Breast epithelium (tissue), 3 donors: ENCODE measurements around the gene VSIG8.

Experiments used
- CTCF ChIP-seq, 3 donors: fragments of 450-650 bp; IDR thresholded peaks; one replicate each; pipeline ENCODE4 v1.5.1; 2016 to 2017; ENCODE audit warnings: antibody characterized with exemption in 3 of 3, mild to moderate bottlenecking in 3 of 3, moderate library complexity in 3 of 3
- POLR2AphosphoS5 ChIP-seq, 3 donors: sonication (generic); formaldehyde crosslinking; IDR thresholded peaks; one replicate each; pipeline ENCODE4 v1.6.1; 2017; ENCODE audit warnings: antibody characterized with exemption in 3 of 3

GRCh38 chr1:159869607-159870006 lies 7.2 kb upstream of the VSIG8 start:
- TF ChIP-seq CTCF (IDR thresholded peaks at IDR 0.05) = no peak
- TF ChIP-seq POLR2AphosphoS5 (IDR thresholded peaks at IDR 0.05) = no peak
